AG09319 (cell line): ENCODE results near the gene RBPJL.
A peak's percentile ranks its signal among the peaks of the same experiment; 100 is the strongest.

Experiments used
- DNase-seq: peaks from one replicate; pipeline ENCODE4 v3.0.0-alpha.2; 2010; ENCODE audit warnings: low read depth; ENCODE audit errors: extremely low read depth
- TF ChIP-seq, protein P1 (sequence below): IDR thresholded peaks from 2 replicates; pipeline ENCODE4 v1.5.1; 2011; ENCODE audit warnings: low read depth, mild to moderate bottlenecking, inconsistent platforms, low read length, moderate library complexity

RBPJL gene

DNA sequence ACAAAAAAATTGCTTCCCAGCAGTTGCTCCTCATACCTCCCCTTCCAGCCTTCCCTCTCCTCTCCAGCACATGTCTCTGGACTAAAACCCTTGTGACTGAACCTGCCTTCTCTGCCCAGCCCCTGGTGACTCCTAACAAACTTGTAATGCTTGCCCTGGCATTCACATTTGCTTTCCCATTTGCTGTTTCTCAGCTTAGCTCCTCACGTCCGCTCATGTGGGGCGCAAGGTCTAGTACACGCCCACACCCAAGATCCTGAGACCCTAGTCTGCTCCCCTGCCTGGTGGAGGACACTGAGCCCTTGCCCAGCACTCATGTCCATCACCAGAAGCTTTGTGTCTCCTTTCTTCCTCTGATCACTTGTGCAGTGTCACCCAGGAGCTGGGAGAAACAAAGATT is 18.3 kb upstream of the RBPJL start:
- no peak for DNase-seq
- TF ChIP-seq, protein P1, sequence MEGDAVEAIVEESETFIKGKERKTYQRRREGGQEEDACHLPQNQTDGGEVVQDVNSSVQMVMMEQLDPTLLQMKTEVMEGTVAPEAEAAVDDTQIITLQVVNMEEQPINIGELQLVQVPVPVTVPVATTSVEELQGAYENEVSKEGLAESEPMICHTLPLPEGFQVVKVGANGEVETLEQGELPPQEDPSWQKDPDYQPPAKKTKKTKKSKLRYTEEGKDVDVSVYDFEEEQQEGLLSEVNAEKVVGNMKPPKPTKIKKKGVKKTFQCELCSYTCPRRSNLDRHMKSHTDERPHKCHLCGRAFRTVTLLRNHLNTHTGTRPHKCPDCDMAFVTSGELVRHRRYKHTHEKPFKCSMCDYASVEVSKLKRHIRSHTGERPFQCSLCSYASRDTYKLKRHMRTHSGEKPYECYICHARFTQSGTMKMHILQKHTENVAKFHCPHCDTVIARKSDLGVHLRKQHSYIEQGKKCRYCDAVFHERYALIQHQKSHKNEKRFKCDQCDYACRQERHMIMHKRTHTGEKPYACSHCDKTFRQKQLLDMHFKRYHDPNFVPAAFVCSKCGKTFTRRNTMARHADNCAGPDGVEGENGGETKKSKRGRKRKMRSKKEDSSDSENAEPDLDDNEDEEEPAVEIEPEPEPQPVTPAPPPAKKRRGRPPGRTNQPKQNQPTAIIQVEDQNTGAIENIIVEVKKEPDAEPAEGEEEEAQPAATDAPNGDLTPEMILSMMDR = no peak

DNA sequence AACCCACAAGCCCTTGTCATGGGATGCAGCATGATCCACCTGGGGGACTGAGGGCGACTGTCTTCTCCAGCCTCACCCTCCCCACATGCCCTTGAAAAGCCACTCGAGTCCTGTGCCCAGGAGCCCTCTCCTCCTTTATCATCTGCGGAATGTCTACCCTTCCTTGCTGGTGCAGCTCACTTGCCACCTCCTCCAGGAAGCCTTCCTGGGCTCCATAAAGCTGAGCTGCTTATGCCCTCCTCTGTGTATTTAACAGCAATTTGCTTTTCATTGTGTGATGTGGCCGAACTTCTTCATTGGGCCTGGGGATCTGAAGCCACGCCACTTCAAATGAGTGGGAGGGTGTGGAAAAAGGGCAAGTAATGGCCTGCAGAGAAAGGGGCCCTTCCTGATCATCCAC is 17.8 kb upstream of the RBPJL start:
- no peak for DNase-seq
- TF ChIP-seq, protein P1 = no peak

DNA sequence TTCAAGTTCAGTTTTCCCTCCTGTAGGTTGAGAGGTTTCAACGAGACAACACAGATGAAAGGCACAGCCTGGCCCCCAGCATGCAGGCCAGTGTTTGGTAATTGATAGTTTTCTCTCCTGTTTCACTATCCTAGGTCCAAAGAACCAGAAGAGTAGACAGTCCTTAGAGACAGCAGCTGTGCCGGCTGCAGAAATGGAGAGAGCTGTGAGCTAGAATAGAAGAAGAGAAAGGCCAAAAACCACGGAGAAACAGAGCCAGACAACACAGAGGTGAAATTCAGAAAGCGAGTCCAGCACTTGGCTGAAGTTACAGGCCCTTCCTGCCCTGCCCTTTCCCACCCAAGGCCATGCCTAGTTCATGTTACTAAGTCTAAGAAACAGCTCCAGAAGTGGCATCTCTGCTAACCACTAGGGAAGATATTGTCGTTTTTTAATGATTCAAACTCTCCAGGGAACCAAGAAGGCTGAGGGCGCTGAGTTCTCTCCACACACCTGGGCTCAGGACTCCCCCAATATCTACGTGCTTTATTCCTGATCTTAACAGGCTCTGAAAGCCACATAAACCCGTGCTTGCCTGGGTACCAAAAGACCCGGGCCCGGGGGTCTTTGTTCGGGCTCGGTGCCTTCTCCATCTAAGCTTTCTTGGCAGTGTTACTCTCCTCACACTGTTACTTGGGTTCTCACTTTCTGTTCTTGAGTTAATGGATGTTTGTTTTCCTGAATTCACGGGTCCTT is 16.5 kb upstream of the RBPJL start:
- TF ChIP-seq, protein P1 = no peak
- DNase-seq = no peak

DNA sequence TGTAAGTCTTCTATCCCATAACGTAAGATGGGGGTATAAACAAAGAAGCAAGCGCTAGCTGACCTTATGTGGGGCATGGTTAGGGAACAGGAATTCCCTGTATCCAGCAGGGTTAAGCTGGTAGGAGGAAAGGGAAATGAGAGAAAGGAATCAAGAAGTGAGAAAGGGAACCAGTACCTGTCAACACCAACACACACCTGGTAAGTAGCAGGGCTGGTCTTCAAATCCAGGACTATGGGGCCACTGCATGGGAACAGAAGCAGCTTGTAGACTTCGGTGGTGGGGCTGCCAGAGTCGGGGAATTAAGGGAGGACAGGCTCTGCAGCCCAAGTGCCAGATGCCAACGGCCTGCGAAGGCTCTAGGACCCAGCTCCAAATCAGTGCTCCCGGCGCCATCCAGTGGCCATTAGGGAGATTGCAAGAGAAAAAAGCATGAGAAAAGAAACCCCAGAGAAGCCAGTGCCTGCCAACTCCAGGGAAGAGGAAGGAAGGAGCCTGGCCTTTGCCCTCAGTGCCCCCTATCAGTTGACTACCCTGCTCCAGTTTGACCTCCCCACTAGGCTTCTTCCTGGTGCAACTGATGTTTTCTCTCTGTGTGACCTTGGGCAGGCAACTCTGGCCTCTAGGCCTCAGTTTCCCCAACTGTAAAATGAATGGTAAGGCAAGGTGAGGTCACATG is 15.8 kb upstream of the RBPJL start:
- peak; percentile 32 for DNase-seq
- TF ChIP-seq, protein P1 = peak; percentile 92

DNA sequence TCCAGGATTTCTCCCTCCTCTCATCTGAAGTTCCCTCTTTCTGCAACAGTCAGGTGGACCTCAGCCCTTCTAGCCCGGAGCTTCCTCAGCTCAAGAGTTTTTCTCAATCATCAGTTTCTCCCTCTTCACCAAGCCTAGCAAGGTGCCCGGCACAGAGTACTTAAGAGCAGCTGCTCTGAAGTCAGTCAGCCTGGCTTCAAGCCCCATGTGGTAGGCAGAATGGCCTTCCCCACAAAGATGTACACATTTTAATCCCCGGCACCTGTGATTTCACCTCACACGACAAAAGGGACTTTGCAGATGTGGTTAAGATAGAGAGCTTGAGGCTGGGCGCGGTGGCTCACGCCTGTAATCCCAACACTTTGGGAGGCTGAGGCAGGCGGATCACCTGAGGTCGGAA is 15.1 kb upstream of the RBPJL start:
- no peak for DNase-seq
- TF ChIP-seq, protein P1 = no peak

DNA sequence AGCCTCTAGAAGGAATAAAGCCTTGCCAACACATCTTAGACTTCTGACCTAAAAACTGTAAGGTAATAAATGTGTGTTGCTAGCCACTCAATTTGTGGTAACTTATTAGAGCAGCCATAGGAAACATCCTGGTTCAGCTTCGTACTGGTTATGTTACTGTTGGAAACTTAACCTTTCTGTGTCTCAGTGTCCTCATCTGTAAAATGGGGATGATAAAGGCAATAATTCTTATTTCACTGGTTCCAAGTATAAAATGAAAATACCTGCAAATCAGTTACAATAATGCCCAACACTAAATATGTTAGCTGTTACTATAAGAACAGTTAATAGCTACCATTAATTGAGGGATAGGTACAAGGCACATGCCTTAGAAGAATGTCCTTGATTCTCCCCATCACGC is 14.3 kb upstream of the RBPJL start:
- TF ChIP-seq, protein P1 = no peak
- no peak for DNase-seq
